NK-92 (cell line): Measurements from ENCODE around the gene MRGPRX4.

Experiments used
- DNase-seq: peaks from one replicate; lab custom pipeline; 2025; ENCODE audit not compliant: unreplicated experiment; lab: John Stamatoyannopoulos, UW

Gene MRGPRX4

DNA sequence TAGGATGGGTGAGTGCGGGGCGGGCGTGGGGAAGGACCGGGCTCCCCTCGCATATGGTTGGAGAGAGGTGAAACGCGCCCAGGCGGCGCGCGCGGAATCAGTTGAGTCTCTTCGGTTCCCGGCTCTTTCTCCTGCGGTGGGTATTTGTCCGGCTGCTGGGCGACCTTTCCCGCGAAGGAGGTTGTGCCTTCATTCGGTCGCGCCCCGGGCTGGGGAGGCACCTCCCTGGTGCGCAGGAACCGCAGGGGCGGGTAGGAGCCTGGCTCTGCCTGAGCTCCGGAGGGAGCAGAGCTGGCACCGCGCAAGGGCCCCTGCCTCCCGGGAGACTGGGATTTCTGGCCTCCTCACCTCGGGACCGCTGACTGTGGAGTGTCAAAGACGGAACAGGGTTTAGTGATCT lies 36.4 kb downstream of the MRGPRX4 start:
- DNase-seq, result no peak

GRCh38 chr11:18221274-18221876 lies 48.7 kb downstream of the MRGPRX4 start:
- no peak for DNase-seq

DNA sequence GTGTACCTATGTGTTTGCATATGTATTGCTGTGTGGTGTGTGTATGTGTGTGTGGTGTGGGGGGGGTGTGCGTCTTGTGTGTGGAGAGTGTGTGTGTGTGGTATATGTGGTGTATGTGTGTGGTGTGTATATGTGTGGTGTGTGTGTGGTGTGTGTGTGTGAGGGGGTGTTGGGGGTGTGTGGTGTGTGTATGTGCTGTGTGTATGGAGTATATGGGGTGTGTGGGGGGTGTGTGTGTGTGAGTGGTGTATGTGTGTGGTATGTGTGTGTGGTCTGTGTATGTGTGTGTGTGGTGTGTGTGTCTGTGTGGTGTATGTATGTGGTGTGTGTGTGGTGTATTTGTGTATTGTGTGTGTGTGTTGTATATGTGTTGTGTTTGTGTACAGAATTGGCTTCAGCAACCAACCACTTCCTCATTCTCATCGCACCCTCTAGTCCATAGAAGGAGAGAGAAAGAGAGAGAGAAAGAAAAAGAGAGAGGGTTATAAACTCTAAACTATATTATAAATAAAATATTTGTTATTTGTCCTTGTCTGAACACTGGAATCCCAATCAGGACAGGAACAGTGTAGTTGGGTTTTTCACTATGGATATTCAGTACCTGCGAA lies 50.3 kb downstream of the MRGPRX4 start:
- DNase-seq, result no peak
